Activated T-helper 1 cell treated with anti-CD3 and anti-CD28 coated beads, Interleukin-12 subunit alpha, Interleukin-12 subunit beta, Interleukin-2, Interleukin-4 antibody, amounts not matched to agents 30 ng/mL and 10 ng/mL and 1 ng/mL, durations not matched to agents 14 hours and 24 hours and 36 hours (primary cell): ENCODE measurements around the gene ERBB2. TPM values are rescaled to one million over a fixed set of nuclear protein-coding genes. Genes with fewer than 3 reads are reported as not detected.

Experiments
- DNase-seq: peaks from one replicate; pipeline ENCODE4 v3.0.0; 2021; ENCODE audit warnings: low spot score
- H3K27ac Mint-ChIP-seq: one replicate; pipeline ENCODE4 v1.8.0; 2021; ENCODE audit warnings: mild to moderate bottlenecking, mixed read lengths
- H3K27me3 Mint-ChIP-seq: one replicate; pipeline ENCODE4 v1.8.0; 2022; ENCODE audit warnings: mild to moderate bottlenecking, moderate library complexity, mixed read lengths; ENCODE audit not compliant: insufficient read depth
- H3K36me3 Mint-ChIP-seq: one replicate; pipeline ENCODE4 v1.8.0; 2021; ENCODE audit warnings: low read depth, mixed read lengths
- H3K4me1 Mint-ChIP-seq: one replicate; pipeline ENCODE4 v1.8.0; 2021; ENCODE audit warnings: low read depth, mixed read lengths
- H3K4me3 Mint-ChIP-seq: one replicate; pipeline ENCODE4 v1.8.0; 2021; ENCODE audit warnings: mild to moderate bottlenecking, moderate library complexity, mixed read lengths
- H3K9me3 Mint-ChIP-seq: one replicate; pipeline ENCODE4 v1.8.0; 2021; ENCODE audit warnings: mixed read lengths
- intact Hi-C: fragments of 100-400 bp; cut with micrococcal nuclease; formaldehyde crosslinking; loops from one replicate; pipeline ENCODE4 v1.15.1; 2024
- total RNA-seq: library from RNA; stranded (reverse); gene quantifications from 2 replicates; pipeline ENCODE4 v1.2.3, GENCODE V29; 2022

ERBB2 gene
- total RNA-seq, 1 donor from 2014 or later: 3.0 TPM

GRCh38 chr17:39737760-39738567 is 38.1 kb downstream of the ERBB2 start, which contains the start of gene GRB7:
Gene GRB7, plus strand, starts transcription at chr17:39737938. Its CDS starts 4,364 bp downstream, at chr17:39742302.
- Mint-ChIP-seq H3K4me3 (peak within 1 kb of the TSS; percentile 60), H3K9me3 (no peaks in the 10 kb centered on the region), H3K27me3 (peaks cover 23% of the 10 kb centered on the region), H3K27ac (peak within 1 kb of the TSS; percentile 42), H3K4me1 (peaks cover 33% of the 10 kb centered on the region), H3K36me3 (no peaks in the 10 kb centered on the region)
- intact Hi-C loops: loop anchor here (1.0 kb wide), 2 partner anchors 8 to 16 kb away; partner anchors contain the start of gene MIEN1
- DNase-seq: no peak

GRCh38 chr17:39738568-39738901 is 38.7 kb downstream of the ERBB2 start:
- Mint-ChIP-seq H3K4me3 (peak overlapping the region; percentile 60), H3K27ac (peak overlapping the region; percentile 42), H3K4me1 (peaks cover 33% of the 10 kb centered on the region), H3K9me3 (no peaks in the 10 kb centered on the region), H3K27me3 (peaks cover 18% of the 10 kb centered on the region), H3K36me3 (no peaks in the 10 kb centered on the region)
- intact Hi-C loops: loop anchor here (1.0 kb wide), 2 partner anchors 8 to 16 kb away; partner anchors contain the start of gene MIEN1
- peak; percentile 48 for DNase-seq

GRCh38 chr17:39738983-39739884 is 39.4 kb downstream of the ERBB2 start:
- intact Hi-C loops: loop anchor here (1.0 kb wide), 2 partner anchors 9 to 15 kb away; partner anchors contain the start of gene MIEN1
- Mint-ChIP-seq H3K9me3 (no peaks in the 10 kb centered on the region), H3K4me3 (no peak overlapping the region), H3K36me3 (no peaks in the 10 kb centered on the region), H3K27ac (no peak overlapping the region), H3K4me1 (peaks cover 33% of the 10 kb centered on the region), H3K27me3 (peaks cover 17% of the 10 kb centered on the region)
- DNase-seq: no peak

GRCh38 chr17:39739885-39740356 is 40.1 kb downstream of the ERBB2 start:
- Mint-ChIP-seq H3K27ac (no peak overlapping the region), H3K4me1 (peaks cover 33% of the 10 kb centered on the region), H3K4me3 (peak overlapping the region; percentile 47), H3K36me3 (no peaks in the 10 kb centered on the region), H3K9me3 (no peaks in the 10 kb centered on the region), H3K27me3 (peaks cover 17% of the 10 kb centered on the region)
- intact Hi-C loops: no loop called here
- no peak for DNase-seq

- peaks cover 17% of the 10 kb centered on the region for H3K27me3 Mint-ChIP-seq
- H3K9me3 Mint-ChIP-seq: no peaks in the 10 kb centered on the region
- no peaks in the 10 kb centered on the region for H3K36me3 Mint-ChIP-seq
- intact Hi-C loops: no loop called here
- no peak for DNase-seq
- no peak overlapping the region for H3K27ac Mint-ChIP-seq
- peak overlapping the region; percentile 47 for H3K4me3 Mint-ChIP-seq
- H3K4me1 Mint-ChIP-seq: peaks cover 33% of the 10 kb centered on the region
Measured at GRCh38 chr17:39740357-39741111, 40.7 kb downstream of the ERBB2 start.

GRCh38 chr17:39742126-39742855 is 42.4 kb downstream of the ERBB2 start:
- no peak overlapping the region for H3K4me3 Mint-ChIP-seq
- peaks cover 23% of the 10 kb centered on the region for H3K4me1 Mint-ChIP-seq
- no peak overlapping the region for H3K27ac Mint-ChIP-seq
- DNase-seq: no peak
- intact Hi-C loops: no loop called here
- peaks cover 6% of the 10 kb centered on the region for H3K27me3 Mint-ChIP-seq
- H3K36me3 Mint-ChIP-seq: no peaks in the 10 kb centered on the region
- H3K9me3 Mint-ChIP-seq: no peaks in the 10 kb centered on the region

- H3K36me3 Mint-ChIP-seq: no peaks in the 10 kb centered on the region
- peaks cover 6% of the 10 kb centered on the region for H3K27me3 Mint-ChIP-seq
- H3K4me1 Mint-ChIP-seq: peaks cover 23% of the 10 kb centered on the region
- intact Hi-C loops: no loop called here
- no peak overlapping the region for H3K27ac Mint-ChIP-seq
- no peaks in the 10 kb centered on the region for H3K9me3 Mint-ChIP-seq
- no peak for DNase-seq
- H3K4me3 Mint-ChIP-seq: no peak overlapping the region
Measured at GRCh38 chr17:39742856-39743436, 43.1 kb downstream of the ERBB2 start.

GRCh38 chr17:39744075-39744835 is 44.4 kb downstream of the ERBB2 start:
- H3K36me3 Mint-ChIP-seq: no peaks in the 10 kb centered on the region
- DNase-seq: no peak
- no peak overlapping the region for H3K27ac Mint-ChIP-seq
- no peaks in the 10 kb centered on the region for H3K9me3 Mint-ChIP-seq
- H3K27me3 Mint-ChIP-seq: no peaks in the 10 kb centered on the region
- intact Hi-C loops: no loop called here
- peaks cover 12% of the 10 kb centered on the region for H3K4me1 Mint-ChIP-seq
- no peak overlapping the region for H3K4me3 Mint-ChIP-seq

- Mint-ChIP-seq H3K4me1 (peaks cover 8% of the 10 kb centered on the region), H3K36me3 (no peaks in the 10 kb centered on the region), H3K27me3 (no peaks in the 10 kb centered on the region), H3K9me3 (no peaks in the 10 kb centered on the region), H3K4me3 (no peak overlapping the region), H3K27ac (no peak overlapping the region)
- intact Hi-C loops: no loop called here
- DNase-seq: no peak
Measured at GRCh38 chr17:39744836-39745215, 45.0 kb downstream of the ERBB2 start.

GRCh38 chr17:39745335-39746144 is 45.7 kb downstream of the ERBB2 start:
- no peaks in the 10 kb centered on the region for H3K36me3 Mint-ChIP-seq
- H3K4me3 Mint-ChIP-seq: no peak overlapping the region
- H3K27ac Mint-ChIP-seq: no peak overlapping the region
- no peaks in the 10 kb centered on the region for H3K9me3 Mint-ChIP-seq
- H3K4me1 Mint-ChIP-seq: peaks cover 1% of the 10 kb centered on the region
- intact Hi-C loops: no loop called here
- DNase-seq: no peak
- no peaks in the 10 kb centered on the region for H3K27me3 Mint-ChIP-seq

GRCh38 chr17:39746145-39746461 is 46.2 kb downstream of the ERBB2 start:
- Mint-ChIP-seq H3K4me3 (no peak overlapping the region), H3K9me3 (no peaks in the 10 kb centered on the region), H3K36me3 (no peaks in the 10 kb centered on the region), H3K27ac (no peak overlapping the region), H3K4me1 (no peaks in the 10 kb centered on the region), H3K27me3 (no peaks in the 10 kb centered on the region)
- intact Hi-C loops: no loop called here
- no peak for DNase-seq
